ENCODE measurements around the gene SMIM33. TPM values are rescaled to one million over a fixed set of nuclear protein-coding genes. Genes with fewer than 3 reads are reported as not detected.
"Not testable (repeated sequence)": the region's sequence is repeated elsewhere in the genome, so short reads cannot be mapped to it uniquely, and the experiment has no call there.

Gene SMIM33
- polyA plus RNA-seq, 1 experiment = not detected

DNA sequence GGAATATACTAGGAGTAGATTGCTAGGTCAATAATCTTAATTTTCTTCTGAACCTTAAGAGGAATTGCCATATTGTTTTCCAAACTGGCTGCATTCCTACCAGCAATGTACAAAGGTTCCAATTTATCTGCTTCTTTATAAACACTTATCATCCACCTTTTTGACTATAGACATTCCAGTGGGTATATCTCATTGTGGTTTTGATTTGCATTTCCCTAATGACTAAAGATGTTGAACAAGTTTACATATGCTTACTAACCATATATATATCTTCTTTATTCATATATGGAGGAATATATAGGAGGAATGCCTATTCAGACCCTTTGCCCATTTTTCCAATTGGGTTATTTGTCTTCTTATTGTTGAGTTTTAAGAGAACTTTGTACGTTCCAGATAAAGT lies 39.1 kb upstream of the SMIM33 start:
- CTCF ChIA-PET = interaction anchor here (1.7 kb wide), 1 partner anchor 9 kb away, joined by 8 read pairs; no protein-coding TSS in a partner anchor
- H3K27me3 ChIP-seq (ENCODE audit: control insufficient read depth, insufficient read depth, low read length) = no peaks in the 10 kb centered on the region
- H3K4me3 ChIP-seq (ENCODE audit: low read depth, low read length) = no peak overlapping the region
- DNase-seq (ENCODE audit: low read depth, low spot score) = no peak
- H3K27ac ChIP-seq (ENCODE audit: low read depth, low read length) = no peak overlapping the region
- POLR2A ChIA-PET = interaction anchor here (0.6 kb wide), 1 partner anchor 139 kb away, joined by 7 read pairs; no protein-coding TSS in a partner anchor
- no peaks in the 10 kb centered on the region for H3K9me3 ChIP-seq (ENCODE audit: control insufficient read depth, insufficient read depth, low read length)
- TF ChIP-seq, protein P1, sequence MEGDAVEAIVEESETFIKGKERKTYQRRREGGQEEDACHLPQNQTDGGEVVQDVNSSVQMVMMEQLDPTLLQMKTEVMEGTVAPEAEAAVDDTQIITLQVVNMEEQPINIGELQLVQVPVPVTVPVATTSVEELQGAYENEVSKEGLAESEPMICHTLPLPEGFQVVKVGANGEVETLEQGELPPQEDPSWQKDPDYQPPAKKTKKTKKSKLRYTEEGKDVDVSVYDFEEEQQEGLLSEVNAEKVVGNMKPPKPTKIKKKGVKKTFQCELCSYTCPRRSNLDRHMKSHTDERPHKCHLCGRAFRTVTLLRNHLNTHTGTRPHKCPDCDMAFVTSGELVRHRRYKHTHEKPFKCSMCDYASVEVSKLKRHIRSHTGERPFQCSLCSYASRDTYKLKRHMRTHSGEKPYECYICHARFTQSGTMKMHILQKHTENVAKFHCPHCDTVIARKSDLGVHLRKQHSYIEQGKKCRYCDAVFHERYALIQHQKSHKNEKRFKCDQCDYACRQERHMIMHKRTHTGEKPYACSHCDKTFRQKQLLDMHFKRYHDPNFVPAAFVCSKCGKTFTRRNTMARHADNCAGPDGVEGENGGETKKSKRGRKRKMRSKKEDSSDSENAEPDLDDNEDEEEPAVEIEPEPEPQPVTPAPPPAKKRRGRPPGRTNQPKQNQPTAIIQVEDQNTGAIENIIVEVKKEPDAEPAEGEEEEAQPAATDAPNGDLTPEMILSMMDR (IDR thresholded peaks at IDR 0.05; ENCODE audit: low read depth, low read length) = no peak

DNA sequence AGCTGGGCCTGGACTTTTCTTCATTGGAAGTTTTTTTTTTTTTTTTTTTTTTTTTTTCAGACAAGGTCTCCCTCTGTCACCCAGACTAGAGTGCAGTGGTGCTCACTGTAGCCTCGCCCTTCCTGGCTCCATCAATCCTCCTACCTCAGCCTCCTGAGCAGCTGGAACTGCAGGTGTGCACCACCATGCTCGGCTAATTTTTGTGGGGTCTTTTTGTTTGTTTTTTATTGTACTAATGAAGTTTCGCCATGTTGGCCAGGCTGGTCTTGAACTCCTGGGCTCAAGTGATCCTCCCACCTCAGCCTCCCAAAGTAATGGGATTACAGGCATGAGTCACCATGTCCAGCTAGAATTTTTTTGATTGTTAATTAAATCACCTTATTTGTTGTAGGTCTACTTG lies 35.1 kb upstream of the SMIM33 start:
- Histone ChIP-seq H3K4me3 (ENCODE audit: low read depth, low read length) (no peak overlapping the region), H3K9me3 (ENCODE audit: control insufficient read depth, insufficient read depth, low read length) (no peaks in the 10 kb centered on the region; the same call in 1 of the 2 replicates), H3K27me3 (ENCODE audit: control insufficient read depth, insufficient read depth, low read length) (no peaks in the 10 kb centered on the region), H3K27ac (ENCODE audit: low read depth, low read length) (no peak overlapping the region)
- ChIA-PET CTCF (interaction anchor here (2.4 kb wide), 1 partner anchor 340 kb away, joined by 6 read pairs; no protein-coding TSS in a partner anchor), POLR2A (no interaction called here)
- TF ChIP-seq, protein P1 (IDR thresholded peaks at IDR 0.05; ENCODE audit: low read depth, low read length) = no peak
- no peak for DNase-seq (ENCODE audit: low read depth, low spot score)

DNA sequence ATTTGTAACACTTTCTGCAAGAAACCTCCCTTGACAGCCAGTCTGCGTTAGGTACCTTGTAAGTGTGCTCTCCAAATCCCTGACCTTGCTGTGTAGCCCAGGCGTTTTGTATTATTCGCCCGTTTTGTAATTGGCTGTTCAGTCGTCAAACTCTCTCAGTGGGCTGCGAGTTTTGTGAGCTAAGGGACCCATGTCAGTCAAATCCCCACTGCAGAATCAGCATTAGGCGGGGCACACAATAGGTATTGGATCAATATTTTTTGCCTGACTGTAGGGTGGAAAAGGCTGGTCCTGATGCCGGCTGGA lies 32.1 kb upstream of the SMIM33 start:
- no peak overlapping the region for H3K27ac ChIP-seq (ENCODE audit: low read depth, low read length)

DNA sequence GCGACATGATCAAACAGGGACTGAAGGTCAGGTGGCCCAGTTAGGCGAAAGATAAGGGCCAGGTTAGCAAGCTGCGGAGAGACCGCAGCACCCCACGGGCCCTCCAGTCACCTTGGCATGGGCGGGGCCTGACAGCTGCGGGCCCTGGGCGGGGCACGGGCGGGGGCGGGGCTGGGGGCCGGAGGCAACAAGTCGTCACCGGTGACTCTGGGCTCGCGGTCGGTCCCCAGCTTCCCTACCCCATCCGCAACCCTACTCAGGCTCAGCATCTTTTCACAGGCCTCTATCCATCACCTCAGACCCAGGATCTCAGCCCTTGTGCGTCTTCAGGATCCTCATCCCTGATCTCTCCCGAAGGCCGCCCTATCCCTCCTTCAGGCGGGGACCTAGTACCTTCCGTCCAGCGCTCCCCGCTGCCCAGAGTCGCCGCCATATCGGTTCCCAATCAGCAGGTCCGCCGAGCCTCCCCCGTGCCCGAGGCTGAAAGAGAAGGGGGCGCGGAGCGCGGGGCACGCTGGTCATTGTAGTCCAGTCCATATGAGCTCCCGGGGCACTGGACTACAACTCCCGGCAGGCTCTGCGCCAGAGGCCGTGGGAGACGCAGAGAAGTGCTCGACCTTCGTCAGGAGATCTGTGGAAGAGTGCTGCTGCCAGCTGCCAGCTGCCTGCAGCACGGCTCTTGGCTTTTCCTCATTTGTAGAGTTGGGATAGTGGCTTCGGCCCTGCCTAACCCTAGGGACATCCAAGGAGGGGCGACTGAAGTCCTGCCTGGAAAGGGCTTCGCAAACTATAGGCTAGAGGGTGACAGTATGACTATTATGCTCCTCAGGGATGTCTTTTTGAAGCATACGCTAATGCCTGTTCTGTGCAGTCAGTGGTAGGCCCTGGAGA lies 31.5 kb upstream of the SMIM33 start, which contains the start of gene DNAJC18:
TSS of gene DNAJC18 (minus strand) at position 513 of the 891 bp plus-strand sequence. CDS start at position 433, 80 bp downstream.
- ChIA-PET POLR2A (interaction anchor here (0.6 to 1.3 kb wide), 3 partner anchors 43 to 78 kb away, joined by 3 to 4 read pairs (median 3); partner anchors contain the start of gene STING1), CTCF (interaction anchor here (0.6 to 3.4 kb wide), 3 partner anchors 17 to 194 kb away, joined by 3 to 14 read pairs (median 5); no protein-coding TSS in a partner anchor)
- H3K4me3 ChIP-seq (ENCODE audit: low read depth, low read length) = peak within 1 kb of the TSS; percentile 95
- H3K27ac ChIP-seq (ENCODE audit: low read depth, low read length) = peak within 1 kb of the TSS; percentile 89
- no peaks in the 10 kb centered on the region; the same call in 1 of the 2 replicates for H3K9me3 ChIP-seq (ENCODE audit: control insufficient read depth, insufficient read depth, low read length)
- TF ChIP-seq, protein P1 (IDR thresholded peaks at IDR 0.05; ENCODE audit: low read depth, low read length) = no peak
- H3K27me3 ChIP-seq (ENCODE audit: control insufficient read depth, insufficient read depth, low read length) = no peaks in the 10 kb centered on the region
- DNase-seq (ENCODE audit: low read depth, low spot score) = peak; percentile 78

More for the DNA sequence above, 32.1 kb upstream of the SMIM33 start:
- TF ChIP-seq, protein P1 (IDR thresholded peaks at IDR 0.05; ENCODE audit: low read depth, low read length) = no peak
- Histone ChIP-seq H3K9me3 (ENCODE audit: control insufficient read depth, insufficient read depth, low read length) (no peaks in the 10 kb centered on the region; the same call in 1 of the 2 replicates), H3K27me3 (ENCODE audit: control insufficient read depth, insufficient read depth, low read length) (no peaks in the 10 kb centered on the region), H3K4me3 (ENCODE audit: low read depth, low read length) (peak overlapping the region; percentile 95)
- ChIA-PET POLR2A (interaction anchor here (1.3 kb wide), 2 partner anchors 57 to 79 kb away, joined by 3 to 4 read pairs; no protein-coding TSS in a partner anchor), CTCF (interaction anchor here (1.8 to 3.4 kb wide), 2 partner anchors 17 to 195 kb away, joined by 5 to 14 read pairs; no protein-coding TSS in a partner anchor)
- DNase-seq (ENCODE audit: low read depth, low spot score) = no peak

DNA sequence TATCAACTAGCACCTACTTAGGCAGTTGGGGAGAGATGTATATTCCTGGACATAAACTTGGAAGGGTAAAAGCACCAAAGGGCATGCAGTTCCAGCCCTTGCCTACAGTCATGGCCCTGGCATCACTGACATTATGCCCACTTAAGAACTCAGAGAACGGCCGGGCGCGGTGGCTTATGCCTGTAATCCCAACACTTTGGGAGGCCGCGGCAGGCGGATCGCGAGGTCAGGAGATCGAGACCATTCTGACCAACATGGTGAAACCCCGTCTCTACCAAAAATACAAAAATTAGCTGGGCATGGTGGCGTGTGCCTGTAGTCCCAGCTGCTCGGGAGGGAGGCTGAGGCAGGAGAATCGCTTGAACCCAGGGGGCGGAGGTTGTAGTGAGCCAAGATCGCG lies 30.4 kb upstream of the SMIM33 start:
- DNase-seq (ENCODE audit: low read depth, low spot score); H3K27me3 ChIP-seq (ENCODE audit: control insufficient read depth, insufficient read depth, low read length); CTCF ChIA-PET; H3K9me3 ChIP-seq (ENCODE audit: control insufficient read depth, insufficient read depth, low read length); POLR2A ChIA-PET; H3K27ac ChIP-seq (ENCODE audit: low read depth, low read length); H3K4me3 ChIP-seq (ENCODE audit: low read depth, low read length): not testable (repeated sequence)
